ENCODE measurements around the gene AGAP1. TPM values are rescaled to one million over a fixed set of nuclear protein-coding genes. Genes with fewer than 3 reads are reported as not detected.
A peak's percentile ranks its signal among the peaks of the same experiment; 100 is the strongest.

AGAP1 gene
- total and polyA plus RNA-seq, 9 donors = 5.7 to 32.2 (median 20.2) TPM

- TF ChIP-seq EP300 (IDR thresholded peaks at IDR 0.05) = no peak
- no peak for TF ChIP-seq CTCF (IDR thresholded peaks at IDR 0.05)
- no peak for TF ChIP-seq POLR2A (IDR thresholded peaks at IDR 0.05)
- H3K36me3 ChIP-seq = no peaks in the 10 kb centered on the region
- no peak overlapping the region for H3K27ac ChIP-seq
- WGBS, 3 donors = 96 to 98% (median 97%) methylated on average over 11 of the region's 11 CpGs
- H3K27me3 ChIP-seq = no peaks in the 10 kb centered on the region
- H3K9me3 ChIP-seq = no peaks in the 10 kb centered on the region
- H3K4me1 ChIP-seq (ENCODE audit: insufficient read depth) = no peaks in the 10 kb centered on the region
- no peak for DNase-seq
- H3K4me3 ChIP-seq = no peak overlapping the region
- intact Hi-C loops (cut with DNase I) = no loop called here
Observed at GRCh38 chr2:235856151-235856854, 362.5 kb downstream of the AGAP1 start.

GRCh38 chr2:235857598-235857997 is 363.8 kb downstream of the AGAP1 start:
- no peak overlapping the region for H3K27ac ChIP-seq
- no peaks in the 10 kb centered on the region for H3K36me3 ChIP-seq
- no peak for DNase-seq
- no peaks in the 10 kb centered on the region for H3K9me3 ChIP-seq
- intact Hi-C loops (cut with DNase I) = no loop called here
- H3K4me1 ChIP-seq (ENCODE audit: insufficient read depth) = no peaks in the 10 kb centered on the region
- WGBS, 3 donors = 90 to 92% (median 91%) methylated on average over 4 of the region's 4 CpGs
- H3K27me3 ChIP-seq = no peaks in the 10 kb centered on the region
- no peak for TF ChIP-seq EP300 (IDR thresholded peaks at IDR 0.05)
- TF ChIP-seq POLR2A (IDR thresholded peaks at IDR 0.05) = no peak
- no peak for TF ChIP-seq CTCF (IDR thresholded peaks at IDR 0.05)
- H3K4me3 ChIP-seq = no peak overlapping the region

- Histone ChIP-seq H3K9me3 (no peaks in the 10 kb centered on the region), H3K4me3 (no peak overlapping the region), H3K36me3 (no peaks in the 10 kb centered on the region), H3K4me1 (ENCODE audit: insufficient read depth) (no peaks in the 10 kb centered on the region), H3K27ac (no peak overlapping the region), H3K27me3 (no peaks in the 10 kb centered on the region)
- intact Hi-C loops (cut with DNase I) = no loop called here
- no peak for DNase-seq
- WGBS, 3 donors = 68 to 69% (median 68%) methylated on average over 5 of the region's 5 CpGs
- no peak for TF ChIP-seq CTCF (IDR thresholded peaks at IDR 0.05)
- no peak for TF ChIP-seq EP300 (IDR thresholded peaks at IDR 0.05)
- TF ChIP-seq POLR2A (IDR thresholded peaks at IDR 0.05) = no peak
Observed at GRCh38 chr2:235858881-235859280, 365.0 kb downstream of the AGAP1 start.

- H3K4me1 ChIP-seq (ENCODE audit: insufficient read depth) = no peaks in the 10 kb centered on the region
- TF ChIP-seq CTCF (IDR thresholded peaks at IDR 0.05) (no peak), POLR2A (IDR thresholded peaks at IDR 0.05) (no peak), EP300 (IDR thresholded peaks at IDR 0.05) (no peak)
- H3K27ac ChIP-seq = peak overlapping the region in 1 of 2 donors; percentile 51
- 10 to 33% (median 19%) methylated on average over 8 of the region's 8 CpGs for WGBS, 3 donors
- H3K9me3 ChIP-seq = no peaks in the 10 kb centered on the region
- H3K27me3 ChIP-seq = no peaks in the 10 kb centered on the region
- intact Hi-C loops (cut with DNase I) = no loop called here
- no peak overlapping the region for H3K4me3 ChIP-seq
- DNase-seq = peak; percentile 26 to 53 (median 48)
- H3K36me3 ChIP-seq = no peaks in the 10 kb centered on the region
Observed at GRCh38 chr2:235859651-235860050, 365.8 kb downstream of the AGAP1 start.
